ENCODE data around the gene ACTR1A. TPM values are rescaled to one million over a fixed set of nuclear protein-coding genes. Genes with fewer than 3 reads are reported as not detected.

ACTR1A gene
- total RNA-seq, 1 donor from 2014 or later, result 151 TPM

GRCh38 chr10:102485093-102485784, 17.3 kb downstream of the ACTR1A start:
- DNase-seq (ENCODE audit: low read depth), result no peak
- H3K27me3 ChIP-seq (ENCODE audit: control insufficient read depth, insufficient read depth, low read length), result no peaks in the 10 kb centered on the region
- TF ChIP-seq CTCF (IDR thresholded peaks at IDR 0.05; ENCODE audit: insufficient read depth, low read length, poor library complexity, severe bottlenecking), result no peak
- no peak overlapping the region for H3K4me3 ChIP-seq (ENCODE audit: low read depth, low read length)
- peaks cover 13% of the 10 kb centered on the region for H3K36me3 ChIP-seq (ENCODE audit: control insufficient read depth, insufficient read depth, low read length)

GRCh38 chr10:102484021-102484420, 18.5 kb downstream of the ACTR1A start:
- Histone ChIP-seq H3K27me3 (ENCODE audit: control insufficient read depth, insufficient read depth, low read length) (no peaks in the 10 kb centered on the region), H3K36me3 (ENCODE audit: control insufficient read depth, insufficient read depth, low read length) (peaks cover 13% of the 10 kb centered on the region), H3K4me3 (ENCODE audit: low read depth, low read length) (no peak overlapping the region)
- TF ChIP-seq CTCF (IDR thresholded peaks at IDR 0.05; ENCODE audit: insufficient read depth, low read length, poor library complexity, severe bottlenecking), result no peak
- DNase-seq (ENCODE audit: low read depth), result no peak

- TF ChIP-seq CTCF (IDR thresholded peaks at IDR 0.05; ENCODE audit: insufficient read depth, low read length, poor library complexity, severe bottlenecking), result no peak
- no peak for DNase-seq (ENCODE audit: low read depth)
- H3K27me3 ChIP-seq (ENCODE audit: control insufficient read depth, insufficient read depth, low read length), result no peaks in the 10 kb centered on the region
- peaks cover 8% of the 10 kb centered on the region for H3K36me3 ChIP-seq (ENCODE audit: control insufficient read depth, insufficient read depth, low read length)
- no peak overlapping the region for H3K4me3 ChIP-seq (ENCODE audit: low read depth, low read length)
These were observed 22.1 kb downstream of the ACTR1A start for GRCh38 chr10:102480396-102480795.

- H3K27me3 ChIP-seq (ENCODE audit: control insufficient read depth, insufficient read depth, low read length), result no peaks in the 10 kb centered on the region
- H3K4me3 ChIP-seq (ENCODE audit: low read depth, low read length), result no peak overlapping the region
- DNase-seq (ENCODE audit: low read depth), result no peak
- TF ChIP-seq CTCF (IDR thresholded peaks at IDR 0.05; ENCODE audit: insufficient read depth, low read length, poor library complexity, severe bottlenecking), result no peak
- H3K36me3 ChIP-seq (ENCODE audit: control insufficient read depth, insufficient read depth, low read length), result peaks cover 6% of the 10 kb centered on the region
These were observed 22.9 kb downstream of the ACTR1A start for GRCh38 chr10:102479651-102480050.

- no peak overlapping the region for H3K4me3 ChIP-seq (ENCODE audit: low read depth, low read length)
- no peaks in the 10 kb centered on the region for H3K36me3 ChIP-seq (ENCODE audit: control insufficient read depth, insufficient read depth, low read length)
- no peak for TF ChIP-seq CTCF (IDR thresholded peaks at IDR 0.05; ENCODE audit: insufficient read depth, low read length, poor library complexity, severe bottlenecking)
- H3K27me3 ChIP-seq (ENCODE audit: control insufficient read depth, insufficient read depth, low read length), result no peaks in the 10 kb centered on the region
- no peak for DNase-seq (ENCODE audit: low read depth)
These were observed 25.9 kb downstream of the ACTR1A start for GRCh38 chr10:102476466-102477141.

Measured in kidney epithelial cell (primary cell).